SK-N-SH (cell line): ENCODE data around the gene IQSEC1.
A peak's percentile ranks its signal among the peaks of the same experiment; 100 is the strongest.

Experiments
- CTCF ChIP-seq: fragments of 200-600 bp; sonication (generic); IDR thresholded peaks from 2 replicates; pipeline ENCODE4 v1.6.1; 2017; ENCODE audit warnings: antibody characterized with exemption, mild to moderate bottlenecking, moderate library complexity
- JUND ChIP-seq: IDR thresholded peaks from 2 replicates; pipeline ENCODE4 v1.4.0; 2012
- TAF1 ChIP-seq: IDR thresholded peaks from 2 replicates; pipeline ENCODE4 v1.6.1; 2012; ENCODE audit warnings: low read depth, mild to moderate bottlenecking, low read length, moderate library complexity, borderline replicate concordance

- TF ChIP-seq JUND (no peak), TAF1 (no peak), CTCF (peak; percentile 77)
These were observed 89.0 kb downstream of the IQSEC1 start for GRCh38 chr3:12984023-12984823.
